ENCODE measurements around the gene ARHGAP12.

- TF ChIP-seq CTCF (IDR thresholded peaks at IDR 0.05) (no peak), EZH2 (IDR thresholded peaks at IDR 0.05) (no peak)
Measured at GRCh38 chr10:31897506-31897905, 31.1 kb downstream of the ARHGAP12 start.

Data from neural progenitor cell (in vitro differentiated cells).